SK-N-SH (cell line): ENCODE measurements around the gene KCNG4. TPM values are rescaled to one million over a fixed set of nuclear protein-coding genes. Genes with fewer than 3 reads are reported as not detected.

Source experiments
- CTCF ChIA-PET: fragments of 300-600, 350-600 bp; formaldehyde crosslinking; extraction: SDS; loops from one replicate; lab custom pipeline; 2021; lab: Yijun Ruan, JAX
- POLR2A ChIA-PET: fragments of 350-600 bp; sonication (Branson Sonifier 250); formaldehyde crosslinking; extraction: SDS; loops from one replicate; lab custom pipeline; 2020; ENCODE audit warnings: antibody characterized with exemption, inconsistent platforms; lab: Yijun Ruan, JAX
- DNase-seq: peaks from one replicate; pipeline ENCODE4 v3.0.0; 2012
- H2AFZ ChIP-seq: fragments of 200-600 bp; sonication (generic); 2 replicates; pipeline ENCODE4 v1.8.1; 2016; ENCODE audit warnings: antibody characterized with exemption, mild to moderate bottlenecking, low read depth
- H3F3A ChIP-seq: fragments of 200-600 bp; sonication (generic); replicated peaks from 2 replicates; pipeline ENCODE3; 2016; ENCODE audit warnings: antibody characterized with exemption, mild to moderate bottlenecking; ENCODE audit not compliant: insufficient read depth
- H3K27ac ChIP-seq, 2 experiments: fragments of 200-500 bp in 1 of 2; fragments of 200-600 bp in 1 of 2; sonication (Bioruptor generic) in 1 of 2; sonication (generic), shearing (Covaris generic) in 1 of 2; 2 replicates each; pipeline versions ENCODE4 v1.5.1 to v1.6.1; 2014 to 2016; ENCODE audit warnings: low read depth in 2 of 2, inconsistent platforms in 1 of 2, low read length in 1 of 2, mild to moderate bottlenecking in 1 of 2, mixed read lengths in 1 of 2
- H3K27me3 ChIP-seq: fragments of 200-600 bp; sonication (generic), shearing (Covaris generic); 2 replicates; pipeline ENCODE4 v1.6.1; 2016; ENCODE audit warnings: mixed run types; ENCODE audit not compliant: insufficient read depth
- H3K36me3 ChIP-seq, 2 experiments: fragments of 200-500 bp in 1 of 2; fragments of 200-600 bp in 1 of 2; sonication (Bioruptor generic) in 1 of 2; sonication (generic) in 1 of 2; replicated peaks in 1 of 2; 2 replicates each; pipeline versions ENCODE3 to v1.5.1; 2014 to 2016; ENCODE audit warnings: low read length in 1 of 2, mild to moderate bottlenecking in 1 of 2; ENCODE audit not compliant: insufficient read depth in 2 of 2, control insufficient read depth in 1 of 2
- H3K4me1 ChIP-seq, 2 experiments: fragments of 200-500 bp in 1 of 2; fragments of 200-600 bp in 1 of 2; sonication (Bioruptor generic) in 1 of 2; sonication (generic), shearing (Covaris generic) in 1 of 2; 2 replicates each; pipeline versions ENCODE4 v1.5.1 to v1.6.1; 2014 to 2016; ENCODE audit warnings: low read depth in 1 of 2, low read length in 1 of 2, mixed run types in 1 of 2; ENCODE audit not compliant: insufficient read depth in 2 of 2, control insufficient read depth in 1 of 2
- H3K4me2 ChIP-seq: fragments of 200-600 bp; sonication (generic), shearing (Covaris generic); 2 replicates; pipeline ENCODE4 v1.6.1; 2017; ENCODE audit warnings: mixed run types
- H3K4me3 ChIP-seq, 2 experiments: fragments of 200-500 bp in 1 of 2; fragments of 200-600 bp in 1 of 2; sonication (Bioruptor generic) in 1 of 2; sonication (generic), shearing (Covaris generic) in 1 of 2; 2 replicates each; pipeline versions ENCODE4 v1.5.1 to v1.8.1; 2014 to 2016; ENCODE audit warnings: low read depth in 2 of 2, inconsistent platforms in 1 of 2, low read length in 1 of 2, mild to moderate bottlenecking in 1 of 2, mixed read lengths in 1 of 2, moderate library complexity in 1 of 2
- H3K79me2 ChIP-seq: fragments of 200-600 bp; sonication (generic); 2 replicates; pipeline ENCODE4 v1.8.1; 2017; ENCODE audit warnings: mild to moderate bottlenecking; ENCODE audit not compliant: insufficient read depth
- H3K9ac ChIP-seq: fragments of 200-600 bp; sonication (generic); 2 replicates; pipeline ENCODE4 v1.6.1; 2017; ENCODE audit warnings: mixed run types
- H3K9me2 ChIP-seq: fragments of 200-600 bp; sonication (generic); 2 replicates; pipeline ENCODE4 v1.6.1; 2017; ENCODE audit warnings: mixed run types
- H3K9me3 ChIP-seq: fragments of 200-600 bp; sonication (generic); 2 replicates; pipeline ENCODE4 v1.6.1; 2017; ENCODE audit warnings: mixed run types, mild to moderate bottlenecking, moderate library complexity
- H4K20me1 ChIP-seq: fragments of 200-600 bp; sonication (generic); 2 replicates; pipeline ENCODE4 v1.6.1; 2017; ENCODE audit warnings: mild to moderate bottlenecking, mixed run types; ENCODE audit not compliant: insufficient read depth
- EP300 ChIP-seq, 2 experiments: IDR thresholded peaks; 2 replicates each; pipeline versions ENCODE4 v1.4.0 to v1.6.1; 2012; ENCODE audit warnings: borderline replicate concordance in 1 of 2, low read depth in 1 of 2, low read length in 1 of 2
- EZH2phosphoT487 ChIP-seq: fragments of 200-600 bp; sonication (generic); IDR thresholded peaks from 2 replicates; pipeline ENCODE4 v1.6.1; 2017; ENCODE audit warnings: low read depth, mixed run types, mild to moderate bottlenecking, antibody characterized with exemption, moderate library complexity, borderline replicate concordance
- FOSL2 ChIP-seq: IDR thresholded peaks from 2 replicates; pipeline ENCODE4 v1.4.0; 2012; ENCODE audit warnings: low read depth, mild to moderate bottlenecking, moderate library complexity, borderline replicate concordance
- FOXJ3 ChIP-seq: sonication (generic); formaldehyde crosslinking; IDR thresholded peaks from 2 replicates; pipeline ENCODE4 v1.5.1; 2020; ENCODE audit warnings: mild to moderate bottlenecking, missing genetic modification reagents
- GABPA ChIP-seq: IDR thresholded peaks from 2 replicates; pipeline ENCODE4 v1.4.0; 2012; ENCODE audit warnings: low read depth, mild to moderate bottlenecking
- MEF2A ChIP-seq: IDR thresholded peaks from 2 replicates; pipeline ENCODE4 v1.4.0; 2012; ENCODE audit warnings: low read depth, borderline replicate concordance
- MXI1 ChIP-seq: IDR thresholded peaks from 2 replicates; pipeline ENCODE4 v1.6.1; 2012; ENCODE audit warnings: mild to moderate bottlenecking, low read depth, low read length, improper control_type of control experiment
- RFX5 ChIP-seq: IDR thresholded peaks from 2 replicates; pipeline ENCODE4 v1.6.1; 2012; ENCODE audit warnings: mild to moderate bottlenecking, improper control_type of control experiment, low read length
- SMC3 ChIP-seq: IDR thresholded peaks from 2 replicates; pipeline ENCODE4 v1.6.1; 2012; ENCODE audit warnings: low read depth, low read length, improper control_type of control experiment
- YY1 ChIP-seq: IDR thresholded peaks from 2 replicates; pipeline ENCODE4 v1.4.0; 2012; ENCODE audit warnings: low read depth, mild to moderate bottlenecking
- WGBS: methylation state at CpG from one replicate; pipeline ENCODE4 v1.1.6; 2017; ENCODE audit warnings: low lambda C conversion rate; 5-methylcytosine and 5-hydroxymethylcytosine counted together
- polyA plus RNA-seq, 3 experiments: library from polyadenylated mRNA; depleted of rRNA; stranded (reverse); fragments of >200 nt; gene quantifications; 2 replicates each; pipeline ENCODE4 v1.2.3, GENCODE V29; 2012
- TF ChIP-seq, protein P1 (sequence below): IDR thresholded peaks from 2 replicates; pipeline ENCODE4 v1.4.0; 2012; ENCODE audit warnings: low read depth, borderline replicate concordance
- TF ChIP-seq, protein P2 (sequence below): IDR thresholded peaks from 2 replicates; pipeline ENCODE4 v1.4.0; 2012; ENCODE audit warnings: low read depth, borderline replicate concordance
- TF ChIP-seq, protein P3 (sequence below): IDR thresholded peaks from 2 replicates; pipeline ENCODE4; 2012
- TF ChIP-seq, protein P4 (sequence below): fragments of 150-350 bp; IDR thresholded peaks from 2 replicates; pipeline ENCODE4 v1.6.1; 2016; ENCODE audit warnings: mild to moderate bottlenecking, low read depth, low read length
- TF ChIP-seq, protein P5 (sequence below): fragments of 150-350 bp; IDR thresholded peaks from 2 replicates; pipeline ENCODE4 v1.6.1; 2017; ENCODE audit warnings: antibody characterized with exemption, low read length, low read depth, borderline replicate concordance

Gene KCNG4
- polyA plus RNA-seq, 1 of the 3 experiments (the other 2 are of a cell fraction) = not detected

DNA sequence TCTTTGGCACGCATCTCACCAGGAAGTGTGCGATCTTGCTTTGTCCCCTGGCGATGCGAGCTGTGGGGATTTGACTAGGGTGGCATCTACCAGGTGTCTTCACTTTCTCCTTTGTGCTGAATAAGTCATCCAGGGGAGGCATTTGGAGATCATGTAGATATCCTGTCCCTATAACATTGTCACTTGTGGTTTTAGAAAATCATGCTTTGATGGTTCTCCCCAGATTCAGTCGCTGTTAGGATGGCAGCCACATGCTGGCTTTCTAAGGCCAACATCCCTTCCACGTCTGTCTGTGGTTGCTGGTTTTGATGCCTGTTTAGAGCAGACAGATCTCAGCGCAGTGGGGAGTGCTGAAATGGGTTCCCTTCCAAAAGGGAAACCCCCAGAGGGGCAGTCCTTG, 46.3 kb downstream of the KCNG4 start:
- Histone ChIP-seq H3K9me2 (no peaks in the 10 kb centered on the region), H3K27ac (no peak overlapping the region), H3K9me3 (no peaks in the 10 kb centered on the region), H3K4me2 (no peak overlapping the region), H2AFZ (no peak overlapping the region), H4K20me1 (no peaks in the 10 kb centered on the region), H3K36me3 (no peaks in the 10 kb centered on the region), H3K4me3 (no peak overlapping the region), H3K79me2 (no peaks in the 10 kb centered on the region), H3K27me3 (no peaks in the 10 kb centered on the region), H3K9ac (no peak overlapping the region), H3K4me1 (no peaks in the 10 kb centered on the region), H3F3A (no peaks in the 10 kb centered on the region)
- WGBS = 76% methylated on average over 7 of the region's 7 CpGs
- CTCF ChIA-PET = interaction anchor here (1.2 kb wide), 1 partner anchor 114 kb away, joined by 3 read pairs; no protein-coding TSS in a partner anchor
- TF ChIP-seq, protein P1, sequence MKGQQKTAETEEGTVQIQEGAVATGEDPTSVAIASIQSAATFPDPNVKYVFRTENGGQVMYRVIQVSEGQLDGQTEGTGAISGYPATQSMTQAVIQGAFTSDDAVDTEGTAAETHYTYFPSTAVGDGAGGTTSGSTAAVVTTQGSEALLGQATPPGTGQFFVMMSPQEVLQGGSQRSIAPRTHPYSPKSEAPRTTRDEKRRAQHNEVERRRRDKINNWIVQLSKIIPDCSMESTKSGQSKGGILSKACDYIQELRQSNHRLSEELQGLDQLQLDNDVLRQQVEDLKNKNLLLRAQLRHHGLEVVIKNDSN = no peak
- TF ChIP-seq MEF2A (no peak), FOXJ3 (CRISPR knock-in tag) (no peak), SMC3 (no peak), YY1 (no peak), EZH2phosphoT487 (no peak)
- TF ChIP-seq, protein P2, sequence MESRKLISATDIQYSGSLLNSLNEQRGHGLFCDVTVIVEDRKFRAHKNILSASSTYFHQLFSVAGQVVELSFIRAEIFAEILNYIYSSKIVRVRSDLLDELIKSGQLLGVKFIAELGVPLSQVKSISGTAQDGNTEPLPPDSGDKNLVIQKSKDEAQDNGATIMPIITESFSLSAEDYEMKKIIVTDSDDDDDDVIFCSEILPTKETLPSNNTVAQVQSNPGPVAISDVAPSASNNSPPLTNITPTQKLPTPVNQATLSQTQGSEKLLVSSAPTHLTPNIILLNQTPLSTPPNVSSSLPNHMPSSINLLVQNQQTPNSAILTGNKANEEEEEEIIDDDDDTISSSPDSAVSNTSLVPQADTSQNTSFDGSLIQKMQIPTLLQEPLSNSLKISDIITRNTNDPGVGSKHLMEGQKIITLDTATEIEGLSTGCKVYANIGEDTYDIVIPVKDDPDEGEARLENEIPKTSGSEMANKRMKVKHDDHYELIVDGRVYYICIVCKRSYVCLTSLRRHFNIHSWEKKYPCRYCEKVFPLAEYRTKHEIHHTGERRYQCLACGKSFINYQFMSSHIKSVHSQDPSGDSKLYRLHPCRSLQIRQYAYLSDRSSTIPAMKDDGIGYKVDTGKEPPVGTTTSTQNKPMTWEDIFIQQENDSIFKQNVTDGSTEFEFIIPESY = no peak
- DNase-seq = no peak
- POLR2A ChIA-PET = no interaction called here

DNA sequence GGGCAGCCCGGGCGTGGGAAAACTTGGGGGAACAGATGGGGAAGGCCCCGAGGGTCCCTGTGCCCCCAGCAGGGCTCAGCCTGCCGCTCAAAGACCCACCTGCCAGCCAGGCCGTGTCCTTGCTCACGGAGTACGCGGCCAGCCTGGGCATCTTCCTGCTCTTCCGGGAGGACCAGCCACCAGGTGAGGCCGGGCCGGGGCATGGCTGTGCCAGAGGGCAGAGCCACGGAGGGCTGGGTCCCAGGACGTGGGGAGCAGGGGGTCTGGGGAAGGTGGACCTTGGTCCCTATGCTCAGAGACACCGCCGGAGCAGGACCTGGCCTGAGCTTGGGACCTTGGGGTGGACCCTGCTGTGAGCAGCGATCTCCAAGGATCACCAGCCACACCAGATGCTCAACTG, 48.3 kb downstream of the KCNG4 start:
- POLR2A ChIA-PET = no interaction called here
- no peak overlapping the region for H3K4me3 ChIP-seq

More for the DNA sequence above, 48.3 kb downstream of the KCNG4 start:
- Histone ChIP-seq H3F3A (no peaks in the 10 kb centered on the region), H3K9ac (no peak overlapping the region), H3K4me1 (no peaks in the 10 kb centered on the region), H3K4me2 (no peak overlapping the region), H2AFZ (no peak overlapping the region), H3K79me2 (peaks cover 4% of the 10 kb centered on the region), H3K36me3 (no peaks in the 10 kb centered on the region), H4K20me1 (no peaks in the 10 kb centered on the region), H3K9me2 (no peaks in the 10 kb centered on the region), H3K27ac (no peak overlapping the region), H3K9me3 (no peaks in the 10 kb centered on the region), H3K27me3 (no peaks in the 10 kb centered on the region)
- CTCF ChIA-PET = no interaction called here
- TF ChIP-seq FOSL2 (no peak), GABPA (no peak), RFX5 (no peak), MXI1 (no peak), EP300 (IDR thresholded peaks at IDR 0.05; ENCODE audit: borderline replicate concordance in 1 of 2, low read depth in 1 of 2, low read length in 1 of 2) (no peak), FOXJ3 (CRISPR knock-in tag) (no peak), MEF2A (no peak)
- TF ChIP-seq, protein P3, sequence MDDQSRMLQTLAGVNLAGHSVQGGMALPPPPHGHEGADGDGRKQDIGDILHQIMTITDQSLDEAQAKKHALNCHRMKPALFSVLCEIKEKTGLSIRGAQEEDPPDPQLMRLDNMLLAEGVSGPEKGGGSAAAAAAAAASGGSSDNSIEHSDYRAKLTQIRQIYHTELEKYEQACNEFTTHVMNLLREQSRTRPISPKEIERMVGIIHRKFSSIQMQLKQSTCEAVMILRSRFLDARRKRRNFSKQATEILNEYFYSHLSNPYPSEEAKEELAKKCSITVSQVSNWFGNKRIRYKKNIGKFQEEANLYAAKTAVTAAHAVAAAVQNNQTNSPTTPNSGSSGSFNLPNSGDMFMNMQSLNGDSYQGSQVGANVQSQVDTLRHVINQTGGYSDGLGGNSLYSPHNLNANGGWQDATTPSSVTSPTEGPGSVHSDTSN = no peak
- TF ChIP-seq, protein P1 = no peak
- TF ChIP-seq, protein P4, sequence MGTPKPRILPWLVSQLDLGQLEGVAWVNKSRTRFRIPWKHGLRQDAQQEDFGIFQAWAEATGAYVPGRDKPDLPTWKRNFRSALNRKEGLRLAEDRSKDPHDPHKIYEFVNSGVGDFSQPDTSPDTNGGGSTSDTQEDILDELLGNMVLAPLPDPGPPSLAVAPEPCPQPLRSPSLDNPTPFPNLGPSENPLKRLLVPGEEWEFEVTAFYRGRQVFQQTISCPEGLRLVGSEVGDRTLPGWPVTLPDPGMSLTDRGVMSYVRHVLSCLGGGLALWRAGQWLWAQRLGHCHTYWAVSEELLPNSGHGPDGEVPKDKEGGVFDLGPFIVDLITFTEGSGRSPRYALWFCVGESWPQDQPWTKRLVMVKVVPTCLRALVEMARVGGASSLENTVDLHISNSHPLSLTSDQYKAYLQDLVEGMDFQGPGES = no peak
- TF ChIP-seq, protein P2 = no peak
- TF ChIP-seq, protein P5, sequence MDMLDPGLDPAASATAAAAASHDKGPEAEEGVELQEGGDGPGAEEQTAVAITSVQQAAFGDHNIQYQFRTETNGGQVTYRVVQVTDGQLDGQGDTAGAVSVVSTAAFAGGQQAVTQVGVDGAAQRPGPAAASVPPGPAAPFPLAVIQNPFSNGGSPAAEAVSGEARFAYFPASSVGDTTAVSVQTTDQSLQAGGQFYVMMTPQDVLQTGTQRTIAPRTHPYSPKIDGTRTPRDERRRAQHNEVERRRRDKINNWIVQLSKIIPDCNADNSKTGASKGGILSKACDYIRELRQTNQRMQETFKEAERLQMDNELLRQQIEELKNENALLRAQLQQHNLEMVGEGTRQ = no peak
- DNase-seq = no peak
- 100% methylated on average over 2 of the region's 16 CpGs for WGBS
